ENCODE results near the gene DCAF8.

DNA sequence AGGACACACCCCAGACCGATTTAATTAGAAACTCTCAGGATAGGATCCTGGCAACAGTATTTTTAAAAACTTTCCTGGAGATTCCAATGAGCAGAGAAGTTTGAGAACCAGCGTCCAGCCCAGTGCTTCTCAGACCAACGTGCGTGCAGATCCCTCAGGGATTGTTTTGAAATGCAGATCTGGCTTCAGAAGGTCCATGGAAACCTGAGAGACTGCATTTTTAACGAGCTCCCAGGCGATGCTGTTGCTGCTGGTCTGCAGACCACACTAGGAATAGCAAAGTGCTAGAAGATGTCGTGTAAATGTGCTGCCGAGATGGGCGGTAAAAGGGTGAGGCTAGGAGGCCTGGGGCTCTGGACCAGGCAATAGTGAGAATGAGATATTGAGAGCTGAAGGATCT is 90.4 kb downstream of the DCAF8 start:
- no peak for TF ChIP-seq EZH2 (IDR thresholded peaks at IDR 0.05; ENCODE audit: borderline replicate concordance, low read length)
- TF ChIP-seq, protein P1, sequence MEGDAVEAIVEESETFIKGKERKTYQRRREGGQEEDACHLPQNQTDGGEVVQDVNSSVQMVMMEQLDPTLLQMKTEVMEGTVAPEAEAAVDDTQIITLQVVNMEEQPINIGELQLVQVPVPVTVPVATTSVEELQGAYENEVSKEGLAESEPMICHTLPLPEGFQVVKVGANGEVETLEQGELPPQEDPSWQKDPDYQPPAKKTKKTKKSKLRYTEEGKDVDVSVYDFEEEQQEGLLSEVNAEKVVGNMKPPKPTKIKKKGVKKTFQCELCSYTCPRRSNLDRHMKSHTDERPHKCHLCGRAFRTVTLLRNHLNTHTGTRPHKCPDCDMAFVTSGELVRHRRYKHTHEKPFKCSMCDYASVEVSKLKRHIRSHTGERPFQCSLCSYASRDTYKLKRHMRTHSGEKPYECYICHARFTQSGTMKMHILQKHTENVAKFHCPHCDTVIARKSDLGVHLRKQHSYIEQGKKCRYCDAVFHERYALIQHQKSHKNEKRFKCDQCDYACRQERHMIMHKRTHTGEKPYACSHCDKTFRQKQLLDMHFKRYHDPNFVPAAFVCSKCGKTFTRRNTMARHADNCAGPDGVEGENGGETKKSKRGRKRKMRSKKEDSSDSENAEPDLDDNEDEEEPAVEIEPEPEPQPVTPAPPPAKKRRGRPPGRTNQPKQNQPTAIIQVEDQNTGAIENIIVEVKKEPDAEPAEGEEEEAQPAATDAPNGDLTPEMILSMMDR (IDR thresholded peaks at IDR 0.05; ENCODE audit: low read length), result no peak
